Medulla oblongata (tissue), 1 donor: Measurements from ENCODE around the gene JAZF1.

Source experiments
- DNase-seq: peaks from one replicate; pipeline ENCODE4 v3.0.0-alpha.2; 2015; ENCODE audit errors: extremely low spot score

JAZF1 gene

GRCh38 chr7:27840313-27840712 lies 340.3 kb downstream of the JAZF1 start:
- DNase-seq, result no peak

- no peak for DNase-seq
Observed at GRCh38 chr7:27839099-27839498, 341.5 kb downstream of the JAZF1 start.

- no peak for DNase-seq
Observed at GRCh38 chr7:27836536-27836935, 344.1 kb downstream of the JAZF1 start.

GRCh38 chr7:27835376-27835775 lies 345.2 kb downstream of the JAZF1 start:
- DNase-seq, result no peak

- peak; percentile 60 for DNase-seq
Observed at GRCh38 chr7:27834179-27834921, 346.2 kb downstream of the JAZF1 start.

GRCh38 chr7:27826357-27826756 lies 354.2 kb downstream of the JAZF1 start:
- DNase-seq, result no peak

- no peak for DNase-seq
Observed at GRCh38 chr7:27825891-27826290, 354.7 kb downstream of the JAZF1 start.

- DNase-seq, result no peak
Observed at GRCh38 chr7:27822245-27822644, 358.4 kb downstream of the JAZF1 start.

- DNase-seq, result no peak
Observed at GRCh38 chr7:27812706-27813105, 367.9 kb downstream of the JAZF1 start.

- DNase-seq, result no peak
Observed at GRCh38 chr7:27810186-27810585, 370.4 kb downstream of the JAZF1 start.

- no peak for DNase-seq
Observed at GRCh38 chr7:27808626-27809025, 372.0 kb downstream of the JAZF1 start.

- no peak for DNase-seq
Observed at GRCh38 chr7:27804139-27804538, 376.5 kb downstream of the JAZF1 start.

GRCh38 chr7:27802999-27803398 lies 377.6 kb downstream of the JAZF1 start:
- DNase-seq, result no peak

- no peak for DNase-seq
Observed at GRCh38 chr7:27799212-27799611, 381.4 kb downstream of the JAZF1 start.

GRCh38 chr7:27795977-27796376 lies 384.6 kb downstream of the JAZF1 start:
- no peak for DNase-seq

- DNase-seq, result no peak
Observed at GRCh38 chr7:27793780-27794179, 386.8 kb downstream of the JAZF1 start.

GRCh38 chr7:27788437-27788836 lies 392.2 kb downstream of the JAZF1 start:
- no peak for DNase-seq

- peak; percentile 27 for DNase-seq
Observed at GRCh38 chr7:27784399-27785053, 396.1 kb downstream of the JAZF1 start.

- no peak for DNase-seq
Observed at GRCh38 chr7:27782849-27783248, 397.7 kb downstream of the JAZF1 start.

- no peak for DNase-seq
Observed at GRCh38 chr7:27781188-27781587, 399.4 kb downstream of the JAZF1 start.
